CMK (cell line): Measurements from ENCODE around the gene ARMH2.

Experiments used
- DNase-seq: peaks from one replicate; pipeline ENCODE4 v3.0.0-alpha.2; 2010; ENCODE audit warnings: low read depth

Gene ARMH2

GRCh38 chr6:24798740-24799540 lies at the start of gene ARMH2:
Gene ARMH2, minus strand, starts transcription at chr6:24798917. Its CDS starts 60 bp downstream, at chr6:24798857.
- no peak for DNase-seq

GRCh38 chr6:24848461-24848860 lies 49.7 kb upstream of the ARMH2 start:
- no peak for DNase-seq

GRCh38 chr6:24847402-24847801 lies 48.7 kb upstream of the ARMH2 start:
- DNase-seq: no peak

DNA sequence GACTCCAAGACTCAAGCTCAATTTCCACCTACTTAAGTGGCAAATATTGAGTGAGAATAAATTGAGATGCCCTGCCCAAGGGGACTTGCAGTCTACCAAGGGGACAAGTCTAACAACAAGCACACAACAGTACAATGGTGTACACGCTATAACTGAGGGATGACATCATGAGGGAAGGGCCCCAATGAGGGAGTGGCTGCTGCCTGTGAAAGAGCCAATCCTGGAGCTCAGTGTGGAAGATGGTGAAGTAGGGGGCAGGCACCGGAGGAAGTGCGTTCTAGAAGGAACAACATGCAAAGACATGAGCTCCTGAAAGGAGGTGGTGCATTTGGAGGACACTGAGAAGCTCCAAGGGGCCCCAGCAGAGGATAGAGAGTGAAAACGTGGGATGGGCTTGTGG lies 46.9 kb upstream of the ARMH2 start:
- DNase-seq: no peak

- DNase-seq: no peak
Observed at GRCh38 chr6:24844903-24845302, 46.2 kb upstream of the ARMH2 start.

DNA sequence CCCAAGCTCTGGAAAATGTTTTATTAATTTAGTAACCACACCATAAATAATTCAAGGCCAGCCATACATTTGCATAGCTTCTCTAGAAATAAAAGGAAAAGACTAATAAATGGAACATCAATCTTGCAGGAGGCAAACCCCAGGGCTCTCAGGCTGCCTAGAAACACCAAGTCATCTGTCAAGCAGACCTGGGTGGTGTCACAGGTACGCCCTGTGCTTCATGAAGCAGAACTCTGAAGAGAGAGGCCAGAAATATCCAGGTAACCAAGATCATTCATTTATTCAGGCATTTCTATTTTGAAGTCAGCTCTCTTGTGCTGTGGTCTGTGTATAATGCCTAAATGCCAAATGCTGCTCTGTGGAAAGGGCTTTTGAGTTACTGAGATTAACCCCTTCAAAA lies 45.3 kb upstream of the ARMH2 start:
- no peak for DNase-seq

GRCh38 chr6:24840187-24840586 lies 41.5 kb upstream of the ARMH2 start:
- DNase-seq: no peak

GRCh38 chr6:24838994-24839393 lies 40.3 kb upstream of the ARMH2 start:
- DNase-seq: no peak

- DNase-seq: no peak
Observed at GRCh38 chr6:24838081-24838480, 39.4 kb upstream of the ARMH2 start.

DNA sequence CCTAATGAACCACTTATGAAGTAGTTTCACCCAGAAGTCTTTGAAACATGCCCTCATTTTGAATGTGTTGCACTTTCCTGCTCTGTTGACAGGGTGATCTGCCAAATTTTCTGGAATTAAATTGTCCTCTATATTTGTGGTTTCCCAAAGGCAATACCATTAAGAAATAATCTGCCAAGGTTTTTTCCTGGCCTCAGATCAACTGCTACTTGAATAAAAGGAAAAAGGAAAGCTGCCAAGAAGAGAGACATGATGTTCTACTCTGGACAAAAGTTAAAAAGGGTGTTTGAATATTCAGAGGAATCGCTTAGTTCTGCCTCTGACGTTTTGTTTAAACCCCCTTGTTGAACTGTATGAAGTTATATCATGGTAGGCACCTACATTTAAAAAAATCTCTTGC lies 37.4 kb upstream of the ARMH2 start:
- DNase-seq: no peak

GRCh38 chr6:24833711-24834386 lies 35.1 kb upstream of the ARMH2 start:
- no peak for DNase-seq

DNA sequence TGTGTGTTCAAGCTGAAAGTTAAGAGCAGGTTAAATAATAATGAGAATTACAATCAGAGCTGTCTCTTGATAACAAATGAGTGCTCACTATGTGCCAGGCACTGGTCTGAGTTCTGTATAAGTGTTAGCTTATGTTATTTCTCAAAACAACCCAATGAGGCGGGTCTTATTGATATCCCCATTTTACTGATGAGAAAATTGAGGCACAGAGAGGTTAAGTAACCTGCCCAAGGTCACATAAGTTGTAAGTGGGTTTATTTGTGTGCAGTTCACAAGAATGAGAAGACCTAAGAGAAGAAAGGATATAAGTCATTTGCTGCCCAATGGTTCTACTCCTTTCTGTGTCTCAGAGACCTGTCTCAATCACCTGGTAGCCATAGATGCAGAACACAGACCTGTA lies 34.1 kb upstream of the ARMH2 start:
- DNase-seq: no peak

- DNase-seq: no peak
Observed at GRCh38 chr6:24831771-24832716, 33.3 kb upstream of the ARMH2 start.

- DNase-seq: no peak
Observed at GRCh38 chr6:24829657-24830056, 30.9 kb upstream of the ARMH2 start.

- no peak for DNase-seq
Observed at GRCh38 chr6:24827970-24828369, 29.3 kb upstream of the ARMH2 start.

DNA sequence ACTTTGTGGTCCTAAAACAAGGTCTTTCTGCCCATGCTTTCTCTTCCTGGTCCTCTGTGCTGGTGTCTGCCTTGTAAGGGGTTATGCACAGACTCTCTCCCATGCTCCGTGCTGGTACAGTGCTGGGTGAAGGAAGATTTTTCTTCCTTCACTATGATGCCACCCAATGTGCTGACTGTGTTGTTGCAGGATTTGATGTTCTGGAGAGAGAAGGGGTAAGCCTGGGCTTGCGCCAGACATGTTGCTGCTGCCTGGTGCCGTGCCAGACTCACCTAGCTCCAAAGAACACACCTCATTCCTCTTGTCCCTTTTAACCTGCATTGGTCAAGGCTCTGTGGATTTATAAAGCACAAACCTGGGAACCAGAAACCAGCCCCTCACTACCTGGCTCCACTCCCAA lies 28.4 kb upstream of the ARMH2 start:
- no peak for DNase-seq

DNA sequence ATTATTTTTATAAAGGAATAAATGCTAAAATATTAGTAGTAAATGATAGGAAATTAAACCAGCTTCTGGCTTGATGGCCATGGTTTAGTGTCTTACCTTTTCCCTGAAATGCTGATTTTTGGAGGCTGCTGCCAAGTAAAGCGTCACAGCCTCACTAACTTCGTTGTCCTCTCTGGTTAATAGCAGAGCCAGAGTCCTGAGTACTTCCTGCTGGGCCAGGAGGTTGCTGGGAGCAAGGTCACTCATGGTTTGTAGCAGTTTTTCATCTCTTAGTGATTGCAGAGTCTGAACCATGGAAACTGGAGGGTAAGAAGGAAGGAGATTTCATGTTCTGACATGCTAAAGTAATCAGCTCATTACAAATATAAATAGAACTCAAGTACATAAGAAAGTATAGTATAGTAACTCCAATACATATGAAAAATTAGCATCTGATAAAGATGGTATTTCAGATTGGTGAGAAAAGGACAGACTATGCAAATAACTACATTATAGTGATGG lies 26.5 kb upstream of the ARMH2 start:
- DNase-seq: no peak

DNA sequence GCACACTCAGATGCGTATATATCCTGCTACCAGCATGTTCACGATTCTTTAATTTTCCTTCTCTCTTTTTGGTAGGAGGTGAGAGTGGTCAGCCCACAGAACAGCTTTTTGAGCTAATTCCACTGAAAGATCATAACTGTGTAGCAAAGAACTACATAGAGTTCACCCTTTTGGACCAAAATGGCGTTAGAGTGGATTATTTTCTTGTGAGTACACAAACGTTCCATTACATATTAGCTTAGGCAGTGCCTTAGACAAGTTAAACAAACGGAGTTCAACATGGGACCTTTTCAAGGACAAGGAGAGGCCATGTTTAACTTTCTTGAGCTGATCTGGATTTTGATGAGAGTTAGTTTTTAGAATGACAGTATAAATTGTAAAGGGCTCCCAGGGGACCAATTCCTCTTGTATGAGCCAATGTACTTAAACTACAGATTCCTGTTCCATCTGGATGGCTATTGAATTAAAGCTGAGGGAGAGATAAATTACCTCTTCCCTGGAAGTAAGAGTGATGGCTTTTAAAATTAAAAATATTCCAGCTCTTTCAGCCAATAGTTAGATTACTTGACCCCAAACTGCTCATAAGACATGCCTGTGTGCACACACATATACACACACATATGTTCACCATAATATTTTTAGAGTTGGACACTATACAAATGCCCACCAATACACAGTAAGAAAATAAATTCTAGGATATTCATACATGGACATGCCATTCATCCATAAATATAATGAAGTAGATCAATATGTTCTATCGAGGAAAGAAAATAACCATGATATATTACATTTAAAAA lies 25.6 kb upstream of the ARMH2 start:
- DNase-seq: no peak

DNA sequence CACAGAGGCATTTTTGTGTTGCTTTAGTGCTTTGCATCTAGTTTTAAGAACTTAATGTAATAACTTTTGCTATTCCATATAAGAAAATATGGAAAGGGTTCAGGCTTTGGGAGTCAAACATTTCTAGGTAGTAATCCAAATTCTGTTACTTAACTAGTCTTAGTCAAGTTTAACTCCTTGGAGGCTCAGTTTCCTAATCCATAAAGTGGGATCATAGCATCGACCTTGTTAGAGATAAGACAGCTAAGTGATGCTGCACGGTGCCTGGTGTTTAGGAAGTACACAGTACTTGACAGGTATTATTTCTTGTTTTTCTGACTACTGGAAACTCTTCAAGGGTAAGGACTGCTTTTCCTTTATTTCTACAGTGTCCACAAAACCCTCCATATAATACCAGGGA lies 24.5 kb upstream of the ARMH2 start:
- no peak for DNase-seq

GRCh38 chr6:24822696-24823095 lies 24.0 kb upstream of the ARMH2 start:
- no peak for DNase-seq

GRCh38 chr6:24821860-24822444 lies 23.2 kb upstream of the ARMH2 start:
- no peak for DNase-seq
